GM18526 (cell line): Measurements from ENCODE around the gene PTGER1.

Experiments
- POLR2A ChIP-seq: IDR thresholded peaks from 3 replicates; pipeline ENCODE4 v1.6.1; 2011; ENCODE audit not compliant: insufficient read length; ENCODE audit errors: extremely low read depth

PTGER1 gene

GRCh38 chr19:14482172-14482941, 7.2 kb upstream of the PTGER1 start:
- TF ChIP-seq POLR2A = no peak

- TF ChIP-seq POLR2A = no peak
Observed at GRCh38 chr19:14480700-14481079, 5.5 kb upstream of the PTGER1 start.

- TF ChIP-seq POLR2A = no peak
Observed at GRCh38 chr19:14479975-14480699, 5.0 kb upstream of the PTGER1 start.

- TF ChIP-seq POLR2A = no peak
Observed at GRCh38 chr19:14479309-14479974, 4.3 kb upstream of the PTGER1 start.

GRCh38 chr19:14478113-14478545, 3.0 kb upstream of the PTGER1 start:
- no peak for TF ChIP-seq POLR2A

- TF ChIP-seq POLR2A = no peak
Observed at GRCh38 chr19:14477418-14478112, 2.4 kb upstream of the PTGER1 start.

GRCh38 chr19:14476673-14477401, 1.7 kb upstream of the PTGER1 start:
- TF ChIP-seq POLR2A = no peak

- TF ChIP-seq POLR2A = no peak
Observed at GRCh38 chr19:14476327-14476672, 1.1 kb upstream of the PTGER1 start.

- no peak for TF ChIP-seq POLR2A
Observed at GRCh38 chr19:14474827-14475226, 327 bp downstream of the PTGER1 start.

GRCh38 chr19:14473978-14474578, 1.1 kb downstream of the PTGER1 start:
- TF ChIP-seq POLR2A = no peak

- TF ChIP-seq POLR2A = no peak
Observed at GRCh38 chr19:14473073-14473977, 1.8 kb downstream of the PTGER1 start.

GRCh38 chr19:14472202-14472938, 2.8 kb downstream of the PTGER1 start:
- TF ChIP-seq POLR2A = no peak
